Measurements from ENCODE around the gene NOLC1. TPM values are rescaled to one million over a fixed set of nuclear protein-coding genes. Genes with fewer than 3 reads are reported as not detected.

NOLC1 gene
- total and polyA plus RNA-seq, 10 of the 15 experiments (the other 5 are each of a cell fraction or from before 2014, with no cell fraction given) = 91.7 to 244 (median 128) TPM

DNA sequence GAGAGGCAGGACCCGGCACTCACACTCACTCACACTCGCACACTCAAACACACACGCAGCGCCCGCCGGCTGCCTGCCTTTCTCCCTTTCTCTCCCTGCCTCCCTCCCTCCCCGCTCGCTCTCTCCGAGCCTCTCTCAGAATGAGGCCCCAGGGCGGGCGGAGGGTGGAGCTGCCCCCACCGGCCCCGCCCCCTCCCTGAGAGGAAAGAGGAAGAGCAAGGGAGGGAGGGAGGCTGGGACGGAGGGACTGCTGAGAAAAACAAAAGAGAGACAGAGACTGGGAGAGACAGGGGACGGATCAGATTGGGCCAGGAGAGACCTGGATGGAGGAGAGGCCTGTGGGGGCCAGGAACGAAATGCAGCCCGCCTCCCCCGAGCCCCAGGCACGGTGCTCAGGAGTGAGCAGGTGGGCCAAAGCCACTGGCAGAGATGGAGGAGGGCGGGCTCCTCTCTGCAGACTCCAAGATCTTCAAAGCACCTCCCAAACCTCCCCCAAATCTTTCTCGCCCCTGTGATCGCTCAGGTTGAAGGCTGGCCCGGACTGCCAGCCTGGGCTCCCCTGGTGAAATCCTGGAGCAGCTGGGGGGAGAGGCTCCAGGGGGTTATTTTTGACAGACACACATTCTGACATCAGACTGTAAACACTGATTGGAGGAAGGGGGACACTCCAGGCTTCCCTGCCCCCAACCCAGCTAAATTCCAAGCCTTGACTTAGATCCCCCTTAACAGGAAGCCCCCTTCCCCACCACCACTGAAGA is 37.1 kb upstream of the NOLC1 start (continued):
- TF ChIP-seq CHD1 (IDR thresholded peaks at IDR 0.05; ENCODE audit: low read depth, low read length) (no peak), RELB (IDR thresholded peaks at IDR 0.05; ENCODE audit: low read depth) (peak; percentile 65), CREM (IDR thresholded peaks at IDR 0.05; ENCODE audit: low read depth) (no peak), HDAC6 (IDR thresholded peaks at IDR 0.05; ENCODE audit: unreplicated experiment) (no peak), SRF (IDR thresholded peaks at IDR 0.05; ENCODE audit: low read depth in 2 of 2, low read length in 2 of 2) (0 out of 4 replicates have a peak, but pooled peaks of 1 of the 2 experiments have one; percentile 25), FOXK2 (IDR thresholded peaks at IDR 0.05) (no peak), NFYB (IDR thresholded peaks at IDR 0.05; ENCODE audit: insufficient read depth, low read depth, low read length) (no peak), MYC (IDR thresholded peaks at IDR 0.05; ENCODE audit: insufficient read depth, insufficient read length, insufficient replicate concordance, low read length, severe bottlenecking) (no peak), ZNF274 (IDR thresholded peaks at IDR 0.05; ENCODE audit: insufficient read depth, insufficient read length) (no peak), TCF3 (IDR thresholded peaks at IDR 0.05; ENCODE audit: borderline replicate concordance, insufficient read depth, low read depth, low read length) (no peak), POU2F2 (IDR thresholded peaks at IDR 0.05; ENCODE audit: borderline replicate concordance, low read depth, low read length) (peak; percentile 55; the same call in 1 of the 3 replicates), TAF1 (IDR thresholded peaks at IDR 0.05; ENCODE audit: borderline replicate concordance, low read depth, low read length) (peak; percentile 72; the same call in 1 of the 2 replicates), EED (IDR thresholded peaks at IDR 0.05; ENCODE audit: low read depth) (no peak; the same call in 1 of the 2 replicates), WRNIP1 (IDR thresholded peaks at IDR 0.05; ENCODE audit: borderline replicate concordance, low read depth, low read length) (no peak), MYB (IDR thresholded peaks at IDR 0.05; ENCODE audit: borderline replicate concordance, low read depth, low read length) (no peak), KDM1A (IDR thresholded peaks at IDR 0.05; ENCODE audit: borderline replicate concordance) (no peak), SP1 (IDR thresholded peaks at IDR 0.05; ENCODE audit: low read depth, low read length) (no peak), BCL11A (IDR thresholded peaks at IDR 0.05; ENCODE audit: low read depth, low read length) (no peak), SMARCA5 (IDR thresholded peaks at IDR 0.05) (no peak), ZNF207 (IDR thresholded peaks at IDR 0.05; ENCODE audit: borderline replicate concordance) (no peak), IKZF2 (IDR thresholded peaks at IDR 0.05) (peak; percentile 30 to 45; a peak in 2 of 4 replicates), GATAD2B (conservative IDR thresholded peaks at IDR 0.05; ENCODE audit: low read depth) (peak; percentile 36; the same call in 1 of the 2 replicates), ZNF384 (IDR thresholded peaks at IDR 0.05; ENCODE audit: borderline replicate concordance, low read depth, low read length) (no peak), RAD21 (IDR thresholded peaks at IDR 0.05; ENCODE audit: insufficient read depth, low read depth, low read length) (no peak), TARDBP (IDR thresholded peaks at IDR 0.05; ENCODE audit: borderline replicate concordance) (no peak)
- TF ChIP-seq, protein P1, sequence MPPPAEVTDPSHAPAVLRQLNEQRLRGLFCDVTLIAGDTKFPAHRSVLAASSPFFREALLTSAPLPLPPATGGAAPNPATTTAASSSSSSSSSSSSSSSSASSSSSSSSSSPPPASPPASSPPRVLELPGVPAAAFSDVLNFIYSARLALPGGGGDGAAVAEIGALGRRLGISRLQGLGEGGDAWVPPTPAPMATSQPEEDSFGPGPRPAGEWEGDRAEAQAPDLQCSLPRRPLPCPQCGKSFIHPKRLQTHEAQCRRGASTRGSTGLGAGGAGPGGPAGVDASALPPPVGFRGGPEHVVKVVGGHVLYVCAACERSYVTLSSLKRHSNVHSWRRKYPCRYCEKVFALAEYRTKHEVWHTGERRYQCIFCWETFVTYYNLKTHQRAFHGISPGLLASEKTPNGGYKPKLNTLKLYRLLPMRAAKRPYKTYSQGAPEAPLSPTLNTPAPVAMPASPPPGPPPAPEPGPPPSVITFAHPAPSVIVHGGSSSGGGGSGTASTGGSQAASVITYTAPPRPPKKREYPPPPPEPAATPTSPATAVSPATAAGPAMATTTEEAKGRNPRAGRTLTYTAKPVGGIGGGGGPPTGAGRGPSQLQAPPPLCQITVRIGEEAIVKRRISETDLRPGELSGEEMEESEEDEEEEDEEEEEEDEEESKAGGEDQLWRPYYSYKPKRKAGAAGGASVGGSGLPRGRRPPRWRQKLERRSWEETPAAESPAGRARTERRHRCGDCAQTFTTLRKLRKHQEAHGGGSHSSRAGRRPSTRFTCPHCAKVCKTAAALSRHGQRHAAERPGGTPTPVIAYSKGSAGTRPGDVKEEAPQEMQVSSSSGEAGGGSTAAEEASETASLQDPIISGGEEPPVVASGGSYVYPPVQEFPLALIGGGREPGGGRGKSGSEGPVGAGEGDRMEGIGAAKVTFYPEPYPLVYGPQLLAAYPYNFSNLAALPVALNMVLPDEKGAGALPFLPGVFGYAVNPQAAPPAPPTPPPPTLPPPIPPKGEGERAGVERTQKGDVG (CRISPR knock-in tag; IDR thresholded peaks at IDR 0.05) = no peak
